Measurements from ENCODE around the gene MRAS.

DNA sequence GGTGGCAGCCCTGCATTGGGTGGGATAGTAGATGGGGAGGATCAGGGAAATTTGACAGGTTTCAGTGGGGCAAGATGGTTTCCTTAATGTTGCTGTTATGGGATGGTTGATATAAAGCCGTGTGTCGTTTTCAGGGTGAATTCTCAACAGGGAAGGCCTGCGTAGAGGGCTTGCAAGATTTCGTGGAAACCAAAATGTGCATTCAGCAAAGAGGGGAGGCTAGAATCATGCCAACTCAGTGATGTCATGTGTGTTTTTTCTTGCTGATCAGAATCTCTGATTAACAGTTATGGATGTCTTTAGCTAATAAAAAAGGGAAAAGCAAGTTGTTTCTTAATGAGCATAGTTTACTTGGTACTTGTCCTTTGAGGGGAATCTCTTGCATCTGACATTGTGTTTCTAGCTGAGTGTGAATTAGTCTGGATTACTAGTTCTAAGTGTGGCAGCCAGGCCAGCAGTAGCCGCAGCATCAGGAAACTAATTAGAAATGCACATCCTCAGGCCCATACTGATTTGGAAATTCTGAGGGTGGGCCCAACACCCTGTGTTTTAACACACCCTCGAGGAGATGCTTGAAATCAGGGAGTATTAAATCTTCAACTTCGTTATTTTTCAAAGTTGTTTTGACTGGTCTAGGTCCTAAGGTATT lies 24.8 kb downstream of the MRAS start:
- TF ChIP-seq POLR2A (IDR thresholded peaks at IDR 0.05; ENCODE audit: low read depth, low read length) (no peak), TAF1 (IDR thresholded peaks at IDR 0.05; ENCODE audit: borderline replicate concordance, low read depth, low read length) (no peak), POLR2AphosphoS5 (IDR thresholded peaks at IDR 0.05; ENCODE audit: low read depth, low read length) (no peak)

All from GM12892 (cell line).